Endothelial cell of umbilical vein (primary cell): ENCODE results near the gene VASN. TPM values are rescaled to one million over a fixed set of nuclear protein-coding genes. Genes with fewer than 3 reads are reported as not detected.

Source experiments
- BruUV-seq: library from RNA; stranded (reverse); fragments of 400-500 nt; replicated peaks from 2 replicates; lab custom pipeline; 2021; lab: Mats Ljungman, UMichigan
- CTCF ChIA-PET: fragments of 300-600, 350-600 bp; sonication (Branson Sonifier 250); formaldehyde crosslinking; loops from one replicate; lab custom pipeline; 2021; ENCODE audit warnings: antibody characterized with exemption, inconsistent platforms; lab: Charles Lee
- POLR2A ChIA-PET: fragments of 300-600, 350-600 bp; sonication (Branson Sonifier 250); formaldehyde crosslinking; loops from one replicate; lab custom pipeline; 2021; ENCODE audit warnings: antibody characterized with exemption, inconsistent platforms; lab: Charles Lee
- DNase-seq: peaks from one replicate; pipeline ENCODE4 v3.0.0-alpha.2; 2011; ENCODE audit warnings: low read depth, low spot score
- FAIRE-seq: peaks from 2 replicates; lab custom pipeline; 2011; peaks lifted over from hg19 to GRCh38; lab: Jason Lieb, UNC
- H2AFZ ChIP-seq: 2 replicates; pipeline ENCODE4 v1.6.0; 2012; ENCODE audit warnings: low read depth, low read length, control low read depth, inconsistent platforms
- H3K27ac ChIP-seq: 2 replicates; pipeline ENCODE4 v1.5.1; 2011; ENCODE audit warnings: low read depth, mild to moderate bottlenecking, control low read depth, low read length, moderate library complexity; ENCODE audit not compliant: insufficient read depth
- H3K27me3 ChIP-seq, 2 experiments: 2 replicates each; pipeline versions ENCODE4 v1.6.0 to v1.6.1; 2011; ENCODE audit warnings: low read length in 2 of 2, mixed read lengths in 1 of 2; ENCODE audit not compliant: control insufficient read depth in 2 of 2, insufficient read depth in 2 of 2
- H3K36me3 ChIP-seq, 2 experiments: 2 replicates in 1 of 2; 3 replicates in 1 of 2; pipeline ENCODE4 v1.5.1; 2011; ENCODE audit warnings: low read length in 2 of 2, mild to moderate bottlenecking in 1 of 2, moderate library complexity in 1 of 2; ENCODE audit not compliant: control insufficient read depth in 2 of 2, insufficient read depth in 2 of 2; ENCODE audit errors: extremely low read depth in 1 of 2
- H3K4me1 ChIP-seq: 3 replicates; pipeline ENCODE4 v1.5.1; 2011; ENCODE audit warnings: mild to moderate bottlenecking, low read length; ENCODE audit not compliant: control insufficient read depth, insufficient read depth; ENCODE audit errors: extremely low read depth
- H3K4me2 ChIP-seq: 2 replicates; pipeline ENCODE4 v1.6.1; 2011; ENCODE audit warnings: low read length, control low read depth, mixed read lengths; ENCODE audit not compliant: insufficient read depth
- H3K4me3 ChIP-seq, 3 experiments: fragments of 200-600 bp in 1 of 3; sonication (generic), shearing (Covaris generic) in 1 of 3; replicated peaks in 1 of 3; 2 replicates each; pipeline ENCODE4 v1.5.1; 2011 to 2016; ENCODE audit warnings: control low read depth in 3 of 3, low read length in 3 of 3, mild to moderate bottlenecking in 2 of 3, inconsistent platforms in 1 of 3, low read depth in 1 of 3, moderate library complexity in 1 of 3; ENCODE audit not compliant: insufficient read depth in 1 of 3
- H3K79me2 ChIP-seq: 2 replicates; pipeline ENCODE4 v1.6.0; 2012; ENCODE audit warnings: low read length, inconsistent platforms; ENCODE audit not compliant: control insufficient read depth, insufficient read depth
- H3K9ac ChIP-seq: replicated peaks from 2 replicates; pipeline ENCODE3; 2011; ENCODE audit warnings: low read length, control low read depth; ENCODE audit not compliant: insufficient read depth; ENCODE audit errors: extremely low read depth
- H3K9me1 ChIP-seq: replicated peaks from 3 replicates; pipeline ENCODE4 v1.6.0; 2011; ENCODE audit warnings: mild to moderate bottlenecking, low read length; ENCODE audit not compliant: control insufficient read depth, insufficient read depth; ENCODE audit errors: extremely low read depth
- H3K9me3 ChIP-seq: replicated peaks from 2 replicates; pipeline ENCODE4 v1.5.1; 2012; ENCODE audit warnings: low read length, inconsistent platforms; ENCODE audit not compliant: control insufficient read depth, insufficient read depth
- H4K20me1 ChIP-seq: replicated peaks from 2 replicates; pipeline ENCODE3; 2011; ENCODE audit warnings: mild to moderate bottlenecking, low read length; ENCODE audit not compliant: control insufficient read depth, insufficient read depth; ENCODE audit errors: extremely low read depth
- CTCF ChIP-seq, 2 donors: IDR thresholded peaks; 1 replicate in 1 of 2; 2 replicates in 1 of 2; pipeline ENCODE4 v1.5.1; 2011; ENCODE audit warnings: low read length in 2 of 2, mild to moderate bottlenecking in 2 of 2, moderate library complexity in 2 of 2, control low read depth in 1 of 2, inconsistent platforms in 1 of 2, low read depth in 1 of 2; ENCODE audit not compliant: insufficient read depth in 1 of 2; ENCODE audit errors: extremely low read depth in 1 of 2
- EZH2 ChIP-seq: IDR thresholded peaks from 2 replicates; pipeline ENCODE4 v1.6.1; 2012; ENCODE audit warnings: borderline replicate concordance, low read depth, mild to moderate bottlenecking, moderate library complexity, low read length, inconsistent platforms; ENCODE audit not compliant: severe bottlenecking
- FOS ChIP-seq: IDR thresholded peaks from 2 replicates; pipeline ENCODE4 v1.6.1; 2011; ENCODE audit warnings: mild to moderate bottlenecking, low read length, moderate library complexity, borderline replicate concordance; ENCODE audit not compliant: insufficient read depth
- GATA2 ChIP-seq: IDR thresholded peaks from 2 replicates; pipeline ENCODE4 v1.7.0; 2011; ENCODE audit warnings: low read depth, mild to moderate bottlenecking, moderate library complexity, mixed read lengths, low read length; ENCODE audit not compliant: insufficient read length, insufficient read depth
- JUN ChIP-seq: IDR thresholded peaks from 2 replicates; pipeline ENCODE4 v1.6.1; 2011; ENCODE audit warnings: borderline replicate concordance, low read depth; ENCODE audit not compliant: insufficient read length, insufficient read depth
- MAX ChIP-seq: IDR thresholded peaks from 2 replicates; pipeline ENCODE4 v1.6.1; 2011; ENCODE audit not compliant: insufficient read depth, insufficient read length
- MYC ChIP-seq: IDR thresholded peaks from one replicate; pipeline ENCODE4 v1.6.1; 2011; ENCODE audit warnings: mild to moderate bottlenecking, low read depth, low read length
- POLR2A ChIP-seq: IDR thresholded peaks from 2 replicates; pipeline ENCODE4 v1.6.1; 2012; ENCODE audit warnings: low read depth, mild to moderate bottlenecking, control low read depth, low read length
- POLR2AphosphoS5 ChIP-seq: IDR thresholded peaks from 2 replicates; pipeline ENCODE4 v1.6.1; 2012; ENCODE audit warnings: low read depth, mild to moderate bottlenecking, control low read depth, low read length, moderate library complexity; ENCODE audit not compliant: insufficient read depth
- dilution Hi-C: fragments of 300-500 bp; cut with MboI; formaldehyde crosslinking; loops from one replicate; pipeline ENCODE4 v1.15.0; 2019; ENCODE audit warnings: low sequenced_read_pairs; ENCODE audit not compliant: extremely low pct_ligation_motif_present
- intact Hi-C: fragments of 100-400 bp; cut with micrococcal nuclease; formaldehyde crosslinking; loops from one replicate; pipeline ENCODE4 v1.10.0; 2022
- polyA plus RNA-seq, 4 experiments: library from polyadenylated mRNA; depleted of rRNA in 3 of 4; stranded (reverse) in 3 of 4; unstranded in 1 of 4; fragments of >200 nt; gene quantifications; 2 replicates each; pipeline versions ENCODE4 v1.2.1 to v1.2.3, GENCODE V29; 2011 to 2012; ENCODE audit warnings: missing spikeins in 1 of 4
- total RNA-seq: library from RNA; stranded (reverse); gene quantifications from 2 replicates; pipeline ENCODE4 v1.2.3, GENCODE V29; 2021

The VASN gene
- total and polyA plus RNA-seq, 2 donors (not counting 3 experiments of a cell fraction or from before 2014, with no cell fraction given): 0.41 to 0.42 TPM

- no peak overlapping the region for H3K27ac ChIP-seq
- ChIA-PET POLR2A (no interaction called here), CTCF (interaction anchor here (2.2 kb wide), 1 partner anchor 9 kb away, joined by 10 read pairs; no protein-coding TSS in a partner anchor)
- dilution Hi-C loops (no loop called here), intact Hi-C loops (no loop called here)
- no TSS peak for BruUV-seq
- H3K4me2 ChIP-seq: no peak overlapping the region
- FAIRE-seq: no peak
- H3K79me2 ChIP-seq: peaks cover 44% of the 10 kb centered on the region
- no peak for DNase-seq
- no peaks in the 10 kb centered on the region for H3K9me1 ChIP-seq
- no peaks in the 10 kb centered on the region for H3K27me3 ChIP-seq
- no peak overlapping the region for H2AFZ ChIP-seq
- peaks cover 31% of the 10 kb centered on the region for H3K4me1 ChIP-seq
- no peak overlapping the region for H3K4me3 ChIP-seq
- TF ChIP-seq CTCF (IDR thresholded peaks at IDR 0.05; ENCODE audit: extremely low read depth in 1 of 2, insufficient read depth in 1 of 2, low read depth in 1 of 2, low read length in 2 of 2) (no peak), GATA2 (no peak), EZH2 (no peak), MYC (no peak), POLR2AphosphoS5 (no peak), JUN (no peak), FOS (no peak), POLR2A (no peak), MAX (no peak)
- no peaks in the 10 kb centered on the region for H3K9me3 ChIP-seq
- no peaks in the 10 kb centered on the region for H4K20me1 ChIP-seq
- no peak overlapping the region for H3K9ac ChIP-seq
- H3K36me3 ChIP-seq: peaks cover 6 to 13% of the 10 kb centered on the region in 2 experiments
Observed at GRCh38 chr16:4411684-4412083, 40.0 kb downstream of the VASN start.
